Transverse colon (tissue), 3 donors: Measurements from ENCODE around the gene CHMP4B.

Experiments
- EP300 ChIP-seq: sonication (generic); formaldehyde crosslinking; IDR thresholded peaks from one replicate; pipeline ENCODE4 v1.6.1; 2017; ENCODE audit warnings: antibody characterized with exemption, low read depth
- TF ChIP-seq, protein P1 (sequence below), 5 experiments: fragments of 200-600 bp in 3 of 5; fragments of 450-650 bp in 2 of 5; sonication (generic) in 3 of 5; IDR thresholded peaks; 1 replicate in 2 of 5; 2 replicates in 3 of 5; pipeline ENCODE4 v1.5.1; 2016 to 2017; ENCODE audit warnings: antibody characterized with exemption in 5 of 5, inconsistent platforms in 3 of 5, mild to moderate bottlenecking in 2 of 5, moderate library complexity in 1 of 5

GRCh38 chr20:33828967-33829560, 17.9 kb downstream of the CHMP4B start:
- TF ChIP-seq EP300 = no peak
- TF ChIP-seq, protein P1, sequence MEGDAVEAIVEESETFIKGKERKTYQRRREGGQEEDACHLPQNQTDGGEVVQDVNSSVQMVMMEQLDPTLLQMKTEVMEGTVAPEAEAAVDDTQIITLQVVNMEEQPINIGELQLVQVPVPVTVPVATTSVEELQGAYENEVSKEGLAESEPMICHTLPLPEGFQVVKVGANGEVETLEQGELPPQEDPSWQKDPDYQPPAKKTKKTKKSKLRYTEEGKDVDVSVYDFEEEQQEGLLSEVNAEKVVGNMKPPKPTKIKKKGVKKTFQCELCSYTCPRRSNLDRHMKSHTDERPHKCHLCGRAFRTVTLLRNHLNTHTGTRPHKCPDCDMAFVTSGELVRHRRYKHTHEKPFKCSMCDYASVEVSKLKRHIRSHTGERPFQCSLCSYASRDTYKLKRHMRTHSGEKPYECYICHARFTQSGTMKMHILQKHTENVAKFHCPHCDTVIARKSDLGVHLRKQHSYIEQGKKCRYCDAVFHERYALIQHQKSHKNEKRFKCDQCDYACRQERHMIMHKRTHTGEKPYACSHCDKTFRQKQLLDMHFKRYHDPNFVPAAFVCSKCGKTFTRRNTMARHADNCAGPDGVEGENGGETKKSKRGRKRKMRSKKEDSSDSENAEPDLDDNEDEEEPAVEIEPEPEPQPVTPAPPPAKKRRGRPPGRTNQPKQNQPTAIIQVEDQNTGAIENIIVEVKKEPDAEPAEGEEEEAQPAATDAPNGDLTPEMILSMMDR (IDR thresholded peaks at IDR 0.05) = no peak
